Measurements from ENCODE around the gene CACNB4. TPM values are rescaled to one million over a fixed set of nuclear protein-coding genes. Genes with fewer than 3 reads are reported as not detected.
"Not testable (repeated sequence)": the region's sequence is repeated elsewhere in the genome, so short reads cannot be mapped to it uniquely, and the experiment has no call there.

Gene CACNB4
- total RNA-seq, 1 donor: 4.8 TPM

- DNase-seq (ENCODE audit: low read depth): peak; percentile 83
- TF ChIP-seq CTCF (IDR thresholded peaks at IDR 0.05; ENCODE audit: insufficient read depth, low read length): peak; percentile 83
- H3K4me3 ChIP-seq (ENCODE audit: low read depth, low read length): no peak overlapping the region
Measured at GRCh38 chr2:152036611-152037469, 62.0 kb downstream of the CACNB4 start.

- DNase-seq (ENCODE audit: low read depth): no peak
- no peak for TF ChIP-seq CTCF (IDR thresholded peaks at IDR 0.05; ENCODE audit: insufficient read depth, low read length)
Measured at GRCh38 chr2:152034257-152034801, 64.5 kb downstream of the CACNB4 start.

GRCh38 chr2:152033011-152033925, 65.6 kb downstream of the CACNB4 start:
- H3K4me3 ChIP-seq (ENCODE audit: low read depth, low read length): no peak overlapping the region
- no peak for DNase-seq (ENCODE audit: low read depth)
- TF ChIP-seq CTCF (IDR thresholded peaks at IDR 0.05; ENCODE audit: insufficient read depth, low read length): no peak

More at GRCh38 chr2:152034257-152034801, 64.5 kb downstream of the CACNB4 start:
- H3K4me3 ChIP-seq (ENCODE audit: low read depth, low read length): no peak overlapping the region

- no peak overlapping the region for H3K4me3 ChIP-seq (ENCODE audit: low read depth, low read length)
Measured at GRCh38 chr2:152031747-152032306, 67.0 kb downstream of the CACNB4 start.

GRCh38 chr2:152030596-152031328, 68.1 kb downstream of the CACNB4 start:
- H3K4me3 ChIP-seq (ENCODE audit: low read depth, low read length); DNase-seq (ENCODE audit: low read depth): not testable (repeated sequence)

More at GRCh38 chr2:152031747-152032306, 67.0 kb downstream of the CACNB4 start:
- TF ChIP-seq CTCF (IDR thresholded peaks at IDR 0.05; ENCODE audit: insufficient read depth, low read length): no peak
- no peak for DNase-seq (ENCODE audit: low read depth)

GRCh38 chr2:152028182-152028862, 70.5 kb downstream of the CACNB4 start:
- DNase-seq (ENCODE audit: low read depth): peak; percentile 28
- no peak overlapping the region for H3K4me3 ChIP-seq (ENCODE audit: low read depth, low read length)
- TF ChIP-seq CTCF (IDR thresholded peaks at IDR 0.05; ENCODE audit: insufficient read depth, low read length): no peak

Measured in fibroblast of the aortic adventitia (primary cell).